H1 (cell line): Measurements from ENCODE around the gene PLK1.

Experiments
- BRCA1 ChIP-seq: IDR thresholded peaks from 2 replicates; pipeline ENCODE4 v1.6.1; 2012; ENCODE audit warnings: low read depth, low read length, improper control_type of control experiment
- RFX5 ChIP-seq: IDR thresholded peaks from 2 replicates; pipeline ENCODE4 v1.6.1; 2011; ENCODE audit warnings: low read depth, low read length, improper control_type of control experiment, borderline replicate concordance
- SUZ12 ChIP-seq: fragments of 200-600 bp; sonication (generic); IDR thresholded peaks from 2 replicates; pipeline ENCODE4 v1.6.1; 2012; ENCODE audit warnings: mild to moderate bottlenecking, inconsistent platforms, low read length, moderate library complexity, mixed read lengths
- TF ChIP-seq, protein P1 (sequence below): IDR thresholded peaks from 2 replicates; pipeline ENCODE4 v1.6.1; 2012; ENCODE audit warnings: inconsistent platforms

GRCh38 chr16:23724096-23724784 lies 45.6 kb downstream of the PLK1 start:
- TF ChIP-seq, protein P1, sequence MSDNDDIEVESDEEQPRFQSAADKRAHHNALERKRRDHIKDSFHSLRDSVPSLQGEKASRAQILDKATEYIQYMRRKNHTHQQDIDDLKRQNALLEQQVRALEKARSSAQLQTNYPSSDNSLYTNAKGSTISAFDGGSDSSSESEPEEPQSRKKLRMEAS: no peak
- no peak for TF ChIP-seq RFX5
- TF ChIP-seq SUZ12: no peak
- TF ChIP-seq BRCA1: no peak
